H1 (cell line): ENCODE results near the gene RHBDL2.

Experiments used
- CEBPB ChIP-seq: IDR thresholded peaks from 2 replicates; pipeline ENCODE4 v1.6.1; 2012; ENCODE audit warnings: low read depth, low read length
- CHD1 ChIP-seq: IDR thresholded peaks from 2 replicates; pipeline ENCODE4 v1.6.1; 2012; ENCODE audit warnings: low read depth, low read length, improper control_type of control experiment
- EZH2 ChIP-seq: fragments of 200-600 bp; sonication (generic); IDR thresholded peaks from 2 replicates; pipeline ENCODE4 v1.7.1; 2012; ENCODE audit warnings: low read depth, mild to moderate bottlenecking, moderate library complexity, low read length, inconsistent platforms; ENCODE audit not compliant: severe bottlenecking
- GABPA ChIP-seq: IDR thresholded peaks from 2 replicates; pipeline ENCODE4 v1.6.1; 2011; ENCODE audit warnings: mild to moderate bottlenecking, low read length, moderate library complexity, borderline replicate concordance; ENCODE audit not compliant: insufficient read depth
- GTF2F1 ChIP-seq: IDR thresholded peaks from 2 replicates; pipeline ENCODE4 v1.6.1; 2012; ENCODE audit warnings: low read depth, low read length, improper control_type of control experiment, borderline replicate concordance
- JUND ChIP-seq: IDR thresholded peaks from 2 replicates; pipeline ENCODE4 v1.6.1; 2011; ENCODE audit warnings: mild to moderate bottlenecking, improper control_type of control experiment, low read length
- KDM1A ChIP-seq: fragments of 200-600, 300-600 bp; sonication (generic); IDR thresholded peaks from 2 replicates; pipeline ENCODE4 v1.7.1; 2016; ENCODE audit warnings: mild to moderate bottlenecking, low read length, borderline replicate concordance
- POLR2A ChIP-seq, 2 experiments: IDR thresholded peaks; 1 replicate in 1 of 2; 2 replicates in 1 of 2; pipeline ENCODE4 v1.6.1; 2011; ENCODE audit warnings: low read depth in 2 of 2, low read length in 2 of 2, mild to moderate bottlenecking in 2 of 2; ENCODE audit errors: control extremely low read depth in 1 of 2
- RAD21 ChIP-seq, 2 experiments: IDR thresholded peaks in 1 of 2; conservative IDR thresholded peaks in 1 of 2; 2 replicates each; pipeline ENCODE4 v1.6.1; 2011; ENCODE audit warnings: low read depth in 2 of 2, low read length in 2 of 2, improper control_type of control experiment in 1 of 2, inconsistent platforms in 1 of 2, mild to moderate bottlenecking in 1 of 2, moderate library complexity in 1 of 2
- TAF1 ChIP-seq: IDR thresholded peaks from 2 replicates; pipeline ENCODE4 v1.6.1; 2011; ENCODE audit warnings: mild to moderate bottlenecking, low read depth, low read length
- TF ChIP-seq, protein P1 (sequence below), 3 experiments: IDR thresholded peaks; 1 replicate in 2 of 3; 2 replicates in 1 of 3; pipeline versions ENCODE4 v1.5.1 to v1.6.1; 2011; ENCODE audit warnings: low read length in 3 of 3, mild to moderate bottlenecking in 3 of 3, inconsistent platforms in 2 of 3, low read depth in 1 of 3, moderate library complexity in 1 of 3; ENCODE audit not compliant: insufficient read depth in 1 of 3; ENCODE audit errors: control extremely low read depth in 1 of 3

DNA sequence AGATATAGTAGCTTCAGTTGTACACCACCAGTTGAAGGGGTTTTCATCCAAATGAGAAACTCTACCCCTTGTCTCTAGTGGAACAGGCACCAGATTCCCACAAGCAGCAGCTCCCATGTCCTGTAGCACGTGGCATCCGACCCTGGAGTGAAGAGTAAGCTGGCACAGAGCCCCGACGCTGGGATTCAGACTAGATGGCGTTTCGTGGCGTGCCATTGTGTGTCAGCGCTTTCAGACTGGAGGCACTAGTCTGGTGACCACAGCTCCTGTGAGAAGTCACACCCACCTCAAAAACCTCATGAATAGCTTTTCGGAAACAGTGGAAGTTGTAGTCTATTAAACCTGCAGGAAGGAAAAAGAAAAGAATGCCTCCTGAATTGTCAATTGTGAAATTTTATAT, 102.3 kb downstream of the RHBDL2 start:
- TF ChIP-seq EZH2 (no peak), GABPA (no peak), CEBPB (no peak), TAF1 (no peak), GTF2F1 (no peak), RAD21 (IDR thresholded peaks at IDR 0.05 in 1 of 2, conservative IDR thresholded peaks at IDR 0.05 in 1 of 2; ENCODE audit: low read depth in 2 of 2, low read length in 2 of 2) (no peak), POLR2A (IDR thresholded peaks at IDR 0.05; ENCODE audit: control extremely low read depth in 1 of 2, low read depth in 2 of 2, low read length in 2 of 2) (no peak), JUND (no peak), KDM1A (no peak), CHD1 (no peak)
- TF ChIP-seq, protein P1, sequence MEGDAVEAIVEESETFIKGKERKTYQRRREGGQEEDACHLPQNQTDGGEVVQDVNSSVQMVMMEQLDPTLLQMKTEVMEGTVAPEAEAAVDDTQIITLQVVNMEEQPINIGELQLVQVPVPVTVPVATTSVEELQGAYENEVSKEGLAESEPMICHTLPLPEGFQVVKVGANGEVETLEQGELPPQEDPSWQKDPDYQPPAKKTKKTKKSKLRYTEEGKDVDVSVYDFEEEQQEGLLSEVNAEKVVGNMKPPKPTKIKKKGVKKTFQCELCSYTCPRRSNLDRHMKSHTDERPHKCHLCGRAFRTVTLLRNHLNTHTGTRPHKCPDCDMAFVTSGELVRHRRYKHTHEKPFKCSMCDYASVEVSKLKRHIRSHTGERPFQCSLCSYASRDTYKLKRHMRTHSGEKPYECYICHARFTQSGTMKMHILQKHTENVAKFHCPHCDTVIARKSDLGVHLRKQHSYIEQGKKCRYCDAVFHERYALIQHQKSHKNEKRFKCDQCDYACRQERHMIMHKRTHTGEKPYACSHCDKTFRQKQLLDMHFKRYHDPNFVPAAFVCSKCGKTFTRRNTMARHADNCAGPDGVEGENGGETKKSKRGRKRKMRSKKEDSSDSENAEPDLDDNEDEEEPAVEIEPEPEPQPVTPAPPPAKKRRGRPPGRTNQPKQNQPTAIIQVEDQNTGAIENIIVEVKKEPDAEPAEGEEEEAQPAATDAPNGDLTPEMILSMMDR (IDR thresholded peaks at IDR 0.05; ENCODE audit: control extremely low read depth in 1 of 3, insufficient read depth in 1 of 3, low read depth in 1 of 3, low read length in 3 of 3), result no peak
